ENCODE results near the gene ATRN. TPM values are rescaled to one million over a fixed set of nuclear protein-coding genes. Genes with fewer than 3 reads are reported as not detected.
A peak's percentile ranks its signal among the peaks of the same experiment; 100 is the strongest.

Gene ATRN
- total and polyA plus RNA-seq, 4 experiments from 2014 or later: 4.0 to 12.5 (median 10.1) TPM

DNA sequence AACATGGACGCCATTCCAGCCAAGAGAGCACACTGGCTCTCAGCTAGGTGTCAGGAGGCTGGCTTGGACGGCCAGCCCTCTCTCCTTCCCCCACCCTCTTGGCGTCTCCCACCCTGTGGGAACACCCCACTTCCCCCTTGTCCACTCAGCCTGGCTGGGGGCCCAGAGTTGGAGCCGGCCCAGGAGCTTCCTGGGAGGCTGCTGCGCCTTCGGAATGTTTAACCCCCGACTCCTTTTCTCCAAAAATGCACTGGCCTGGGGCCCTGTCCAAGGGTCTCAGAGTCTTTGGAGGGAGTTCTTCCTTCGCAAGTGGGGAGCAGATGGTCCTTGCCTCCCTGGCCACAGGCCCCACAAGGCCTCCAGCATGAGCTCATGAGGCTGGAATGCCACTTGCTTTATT lies 206.9 kb downstream of the ATRN start:
- Histone ChIP-seq H3K4me3 (ENCODE audit: low read length in 2 of 2) (no peak overlapping the region), H3K36me3 (ENCODE audit: insufficient read depth, low read length) (no peaks in the 10 kb centered on the region), H3K4me1 (ENCODE audit: insufficient read depth, low read length) (peaks cover 3% of the 10 kb centered on the region), H3K27ac (ENCODE audit: low read depth, low read length) (no peak overlapping the region), H3K9me3 (ENCODE audit: control insufficient read depth in 1 of 2, low read length in 2 of 2) (no peaks in the 10 kb centered on the region), H3K27me3 (ENCODE audit: insufficient read depth, low read length) (peaks cover 22% of the 10 kb centered on the region)
- peaks cover 39 to 48% of the 10 kb centered on the region in 2 donors for H3K27me3 Mint-ChIP-seq
- DNase-seq: no peak
- POLR2A ChIA-PET (ENCODE audit: partially characterized antibody): no interaction called here
- no peaks in the 10 kb centered on the region for H3K9me3 Mint-ChIP-seq
- intact Hi-C loops (cut with micrococcal nuclease): loop anchor here (2.0 kb wide), 1 partner anchor 415 kb away; no protein-coding TSS in a partner anchor
- H3K27ac Mint-ChIP-seq: no peak overlapping the region
- CTCF ChIA-PET (ENCODE audit: partially characterized antibody): interaction anchor here (0.8 to 3.5 kb wide), 6 partner anchors 15 to 415 kb away, joined by 3 to 13 read pairs (median 6); no protein-coding TSS in a partner anchor
- no peak overlapping the region for H3K4me3 Mint-ChIP-seq
- H3K4me1 Mint-ChIP-seq: peaks cover 3 to 14% (median 8%) of the 10 kb centered on the region in 4 donors
- no peaks in the 10 kb centered on the region for H3K36me3 Mint-ChIP-seq

DNA sequence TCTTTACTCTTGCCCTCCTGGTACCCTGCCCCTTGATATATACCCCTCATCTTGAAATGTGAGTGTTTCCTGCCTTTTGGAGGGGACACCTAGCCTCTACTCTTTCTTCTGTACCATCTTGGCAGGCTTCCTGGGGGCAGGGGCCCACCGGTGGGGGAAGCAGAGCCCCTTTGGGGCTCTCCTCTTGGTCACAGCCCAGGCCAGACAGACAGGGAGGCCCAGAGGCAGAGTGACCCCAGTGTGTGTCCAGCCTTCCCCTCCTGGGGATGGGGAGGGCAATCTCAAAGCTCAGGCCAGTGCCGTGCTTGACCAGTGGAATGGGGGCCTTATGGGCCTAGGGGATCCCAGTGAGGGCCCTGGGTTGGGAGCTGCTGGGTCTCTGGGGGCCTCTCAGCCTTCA lies 207.4 kb downstream of the ATRN start:
- H3K27ac ChIP-seq (ENCODE audit: low read depth, low read length): no peak overlapping the region
- no peak overlapping the region for H3K4me3 Mint-ChIP-seq
- no peak overlapping the region for H3K27ac Mint-ChIP-seq
- no peaks in the 10 kb centered on the region for H3K9me3 ChIP-seq (ENCODE audit: control insufficient read depth in 1 of 2, low read length in 2 of 2)
- no peak overlapping the region for H3K4me3 ChIP-seq (ENCODE audit: low read length in 2 of 2)
- H3K9me3 Mint-ChIP-seq: no peaks in the 10 kb centered on the region
- peaks cover 38 to 46% of the 10 kb centered on the region in 2 donors for H3K27me3 Mint-ChIP-seq
- intact Hi-C loops (cut with micrococcal nuclease): no loop called here
- ChIA-PET POLR2A (ENCODE audit: partially characterized antibody) (no interaction called here), CTCF (ENCODE audit: partially characterized antibody) (interaction anchor here (0.8 to 3.5 kb wide), 2 partner anchors 32 to 176 kb away, joined by 3 to 13 read pairs; no protein-coding TSS in a partner anchor)
- no peaks in the 10 kb centered on the region for H3K36me3 Mint-ChIP-seq
- no peaks in the 10 kb centered on the region for H3K36me3 ChIP-seq (ENCODE audit: insufficient read depth, low read length)
- H3K27me3 ChIP-seq (ENCODE audit: insufficient read depth, low read length): peaks cover 18% of the 10 kb centered on the region
- no peaks in the 10 kb centered on the region for H3K4me1 ChIP-seq (ENCODE audit: insufficient read depth, low read length)
- H3K4me1 Mint-ChIP-seq: peaks cover 3 to 14% (median 8%) of the 10 kb centered on the region in 4 donors
- no peak for DNase-seq

DNA sequence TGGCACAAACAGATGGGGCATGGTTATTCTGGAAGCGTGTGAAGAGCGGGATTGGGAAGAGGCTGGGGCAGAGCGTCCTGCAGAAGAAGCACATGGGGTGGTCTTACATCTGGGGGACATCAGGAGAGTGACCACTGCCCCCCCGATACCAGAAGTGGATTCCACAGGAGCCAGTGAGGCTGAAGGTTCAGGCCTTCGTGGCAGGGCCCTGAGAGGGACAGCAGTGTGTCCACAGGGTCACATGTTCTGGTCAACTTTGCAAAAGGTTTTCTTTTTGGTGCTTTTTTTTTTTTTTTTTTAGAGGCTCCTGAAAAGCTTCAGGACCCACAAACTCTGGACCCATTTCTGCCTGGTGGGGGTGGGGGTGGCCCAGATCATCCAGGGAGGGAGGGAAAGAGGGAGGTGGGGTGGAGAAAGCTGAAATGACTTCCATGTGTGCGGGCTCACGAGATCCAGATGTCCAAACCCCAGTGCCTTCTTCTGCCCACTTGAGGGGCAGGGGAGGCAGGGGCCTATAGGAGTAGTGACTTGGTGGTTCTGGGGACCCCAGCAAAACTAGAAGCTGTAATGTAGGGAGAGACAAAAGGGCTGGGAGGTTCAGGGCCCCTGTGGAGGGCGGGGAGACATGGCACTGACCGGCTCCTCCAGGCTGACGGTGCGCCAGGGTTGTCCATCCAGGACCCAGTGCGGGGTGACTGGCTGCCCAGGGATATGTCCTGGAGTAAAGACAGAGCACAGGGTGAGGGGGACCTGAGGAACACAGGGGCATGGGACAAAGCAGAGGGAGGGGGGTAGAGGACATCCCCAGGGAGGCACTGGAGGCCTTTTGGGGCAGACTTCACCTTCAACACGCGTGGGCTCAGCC lies 208.3 kb downstream of the ATRN start:
- Mint-ChIP-seq H3K9me3 (no peaks in the 10 kb centered on the region), H3K36me3 (no peaks in the 10 kb centered on the region), H3K27ac (no peak overlapping the region), H3K27me3 (peaks cover 42 to 50% of the 10 kb centered on the region in 2 donors), H3K4me1 (peaks cover 3 to 14% (median 8%) of the 10 kb centered on the region in 4 donors), H3K4me3 (no peak overlapping the region)
- intact Hi-C loops (cut with micrococcal nuclease): no loop called here
- no peaks in the 10 kb centered on the region for H3K9me3 ChIP-seq (ENCODE audit: control insufficient read depth in 1 of 2, low read length in 2 of 2)
- H3K4me1 ChIP-seq (ENCODE audit: insufficient read depth, low read length): no peaks in the 10 kb centered on the region
- H3K27me3 ChIP-seq (ENCODE audit: insufficient read depth, low read length): peaks cover 17% of the 10 kb centered on the region
- CTCF ChIA-PET (ENCODE audit: partially characterized antibody): interaction anchor here (3.5 kb wide), 1 partner anchor 31 kb away, joined by 13 read pairs; no protein-coding TSS in a partner anchor
- H3K4me3 ChIP-seq (ENCODE audit: low read length in 2 of 2): no peak overlapping the region
- no peak overlapping the region for H3K27ac ChIP-seq (ENCODE audit: low read depth, low read length)
- POLR2A ChIA-PET (ENCODE audit: partially characterized antibody): no interaction called here
- H3K36me3 ChIP-seq (ENCODE audit: insufficient read depth, low read length): no peaks in the 10 kb centered on the region
- DNase-seq: no peak

DNA sequence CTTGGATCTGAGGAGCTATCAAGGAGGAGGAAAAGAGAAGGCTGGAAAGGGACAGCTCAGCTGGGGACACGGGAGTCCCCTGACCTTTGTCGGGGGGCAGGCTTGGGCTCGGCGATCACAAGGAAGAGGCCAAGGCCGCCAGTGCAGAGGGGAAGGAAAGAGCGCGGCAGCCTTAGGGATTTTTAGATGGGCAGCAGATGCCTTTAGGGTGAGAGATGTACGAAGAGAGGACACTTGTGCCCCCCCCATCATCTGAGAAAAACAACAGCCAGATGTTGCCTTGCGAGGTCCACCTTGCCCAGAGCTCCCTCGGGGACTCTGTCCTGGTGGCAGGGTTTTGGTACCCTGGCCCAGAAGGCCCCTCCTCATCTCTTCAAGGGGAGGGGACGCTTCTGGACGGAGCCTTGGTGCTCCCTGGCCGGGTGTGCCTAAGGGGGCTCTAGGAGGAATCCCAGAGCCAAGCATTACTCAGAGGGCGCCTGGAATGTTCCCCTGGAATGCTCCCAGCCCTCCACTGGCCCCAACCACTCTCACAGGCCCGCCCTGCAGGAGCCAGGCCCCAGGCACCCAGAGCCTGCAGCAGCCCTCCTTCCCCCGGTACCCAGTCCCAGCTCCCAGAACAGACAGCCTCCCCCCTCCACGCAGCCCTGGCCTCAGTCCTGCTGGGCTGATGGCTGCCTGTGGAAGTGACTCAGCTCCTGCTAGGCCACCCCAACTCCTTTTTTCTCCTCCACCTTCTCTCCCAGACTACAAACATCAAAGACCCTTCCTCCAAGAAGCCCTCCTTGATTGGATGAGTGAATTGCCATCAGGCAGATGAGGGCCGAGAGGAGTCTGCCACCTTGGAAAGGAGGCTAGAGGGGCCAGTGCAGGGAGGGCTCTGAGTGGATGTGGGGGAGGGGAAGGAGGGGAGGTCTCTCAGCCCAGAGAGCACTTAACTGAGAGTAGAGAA lies 209.2 kb downstream of the ATRN start:
- peaks cover 38 to 48% of the 10 kb centered on the region in 2 donors for H3K27me3 Mint-ChIP-seq
- Histone ChIP-seq H3K4me1 (ENCODE audit: insufficient read depth, low read length) (no peaks in the 10 kb centered on the region), H3K27me3 (ENCODE audit: insufficient read depth, low read length) (peaks cover 7% of the 10 kb centered on the region), H3K9me3 (ENCODE audit: control insufficient read depth in 1 of 2, low read length in 2 of 2) (no peaks in the 10 kb centered on the region), H3K4me3 (ENCODE audit: low read length in 2 of 2) (no peak overlapping the region), H3K27ac (ENCODE audit: low read depth, low read length) (no peak overlapping the region), H3K36me3 (ENCODE audit: insufficient read depth, low read length) (no peaks in the 10 kb centered on the region)
- peak overlapping the region in 1 of 8 donors; percentile 31 for H3K4me3 Mint-ChIP-seq
- POLR2A ChIA-PET (ENCODE audit: partially characterized antibody): no interaction called here
- H3K4me1 Mint-ChIP-seq: peaks cover 3 to 9% (median 7%) of the 10 kb centered on the region in 4 donors
- intact Hi-C loops (cut with micrococcal nuclease): no loop called here
- no peaks in the 10 kb centered on the region for H3K9me3 Mint-ChIP-seq
- no peaks in the 10 kb centered on the region for H3K36me3 Mint-ChIP-seq
- DNase-seq: no peak
- no peak overlapping the region for H3K27ac Mint-ChIP-seq
- CTCF ChIA-PET (ENCODE audit: partially characterized antibody): no interaction called here

DNA sequence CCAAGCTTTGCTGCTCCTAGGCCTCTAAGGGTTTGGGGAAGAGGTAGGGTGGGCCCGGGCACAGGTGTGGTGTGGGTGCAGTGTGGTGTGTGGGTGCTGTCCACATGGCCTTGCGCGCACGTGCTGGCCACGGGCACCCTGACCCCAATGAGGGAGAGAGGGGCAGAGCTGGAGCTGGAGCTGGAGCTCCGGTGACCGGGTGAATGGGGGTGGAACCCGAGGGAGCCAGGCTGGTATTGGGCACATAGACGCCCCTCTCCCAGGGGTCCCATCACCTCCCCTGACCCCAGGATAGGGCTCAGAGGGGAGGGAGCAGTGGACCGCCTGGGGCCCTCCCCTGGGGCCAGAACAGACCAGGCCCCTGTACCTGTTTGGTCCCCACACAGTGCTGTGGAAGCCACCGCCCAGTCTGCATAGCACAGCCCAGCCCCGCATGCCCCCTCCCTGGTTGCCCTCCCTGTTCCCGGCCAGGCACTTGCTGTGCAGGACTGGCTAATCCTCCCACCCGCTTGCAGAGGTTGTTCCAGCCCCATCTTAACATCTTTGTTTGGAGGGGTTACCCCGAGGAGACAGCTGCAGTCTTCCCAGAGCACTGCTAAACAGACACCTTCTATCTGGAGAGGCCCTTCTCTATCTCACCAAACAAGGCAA lies 210.0 kb downstream of the ATRN start:
- no peak for DNase-seq
- CTCF ChIA-PET (ENCODE audit: partially characterized antibody): no interaction called here
- Histone ChIP-seq H3K27me3 (ENCODE audit: insufficient read depth, low read length) (peaks cover 4% of the 10 kb centered on the region), H3K4me1 (ENCODE audit: insufficient read depth, low read length) (no peaks in the 10 kb centered on the region), H3K27ac (ENCODE audit: low read depth, low read length) (no peak overlapping the region), H3K4me3 (ENCODE audit: low read length in 2 of 2) (no peak overlapping the region), H3K9me3 (ENCODE audit: control insufficient read depth in 1 of 2, low read length in 2 of 2) (no peaks in the 10 kb centered on the region), H3K36me3 (ENCODE audit: insufficient read depth, low read length) (no peaks in the 10 kb centered on the region)
- POLR2A ChIA-PET (ENCODE audit: partially characterized antibody): no interaction called here
- Mint-ChIP-seq H3K4me1 (peaks cover 3 to 9% (median 7%) of the 10 kb centered on the region in 4 donors), H3K9me3 (no peaks in the 10 kb centered on the region), H3K4me3 (peak overlapping the region in 1 of 8 donors; percentile 24), H3K27me3 (peaks cover 33 to 43% of the 10 kb centered on the region in 2 donors), H3K36me3 (no peaks in the 10 kb centered on the region), H3K27ac (peak overlapping the region in 1 of 7 donors; percentile 44)
- intact Hi-C loops (cut with micrococcal nuclease): no loop called here

DNA sequence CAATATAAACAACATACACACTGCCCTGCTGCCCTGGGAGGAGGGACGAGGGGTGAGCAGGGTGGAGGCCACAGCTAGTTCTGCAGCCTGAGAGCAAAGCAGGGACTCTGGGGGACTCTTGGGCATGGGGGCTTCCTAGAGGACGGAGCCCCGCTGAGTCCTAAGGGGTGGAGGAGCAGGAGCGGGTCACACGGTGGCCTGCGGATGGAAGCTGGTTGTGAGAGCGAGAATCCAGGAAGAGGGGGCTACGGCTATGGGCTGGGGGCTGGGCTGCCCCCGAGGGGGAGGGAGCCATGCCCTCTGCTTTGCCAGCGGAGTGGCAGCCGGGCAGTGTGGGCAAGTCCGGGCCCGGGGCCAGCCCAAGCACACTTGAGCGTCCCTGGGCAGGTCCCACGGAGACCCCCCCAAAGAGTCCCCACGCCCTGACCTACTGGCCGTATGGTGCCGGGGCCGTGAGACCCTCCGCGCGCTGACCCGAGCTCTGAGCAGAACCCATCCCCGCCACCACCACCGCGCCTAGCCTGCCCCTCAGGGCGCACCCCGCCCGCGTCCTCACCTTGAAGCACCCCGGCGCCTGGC lies 210.6 kb downstream of the ATRN start:
- no peaks in the 10 kb centered on the region for H3K9me3 Mint-ChIP-seq
- no peak for DNase-seq
- intact Hi-C loops (cut with micrococcal nuclease): no loop called here
- Histone ChIP-seq H3K4me3 (ENCODE audit: low read length in 2 of 2) (no peak overlapping the region), H3K36me3 (ENCODE audit: insufficient read depth, low read length) (no peaks in the 10 kb centered on the region), H3K27me3 (ENCODE audit: insufficient read depth, low read length) (peaks cover 4% of the 10 kb centered on the region), H3K27ac (ENCODE audit: low read depth, low read length) (no peak overlapping the region), H3K9me3 (ENCODE audit: control insufficient read depth in 1 of 2, low read length in 2 of 2) (no peaks in the 10 kb centered on the region), H3K4me1 (ENCODE audit: insufficient read depth, low read length) (no peaks in the 10 kb centered on the region)
- CTCF ChIA-PET (ENCODE audit: partially characterized antibody): no interaction called here
- H3K36me3 Mint-ChIP-seq: no peaks in the 10 kb centered on the region
- no peak overlapping the region for H3K27ac Mint-ChIP-seq
- POLR2A ChIA-PET (ENCODE audit: partially characterized antibody): no interaction called here
- H3K4me1 Mint-ChIP-seq: peaks cover 3 to 9% (median 7%) of the 10 kb centered on the region in 4 donors
- H3K4me3 Mint-ChIP-seq: peak overlapping the region in 2 of 8 donors; percentile 24 to 49
- peaks cover 36 to 46% of the 10 kb centered on the region in 2 donors for H3K27me3 Mint-ChIP-seq

Measured in CD4-positive, alpha-beta memory T cell (primary cell).